Mucosa of gallbladder (tissue), 1 donor: ENCODE results near the gene P2RX4. TPM values are rescaled to one million over a fixed set of nuclear protein-coding genes. Genes with fewer than 3 reads are reported as not detected.
A peak's percentile ranks its signal among the peaks of the same experiment; 100 is the strongest.
"Not testable (repeated sequence)": the region's sequence is repeated elsewhere in the genome, so short reads cannot be mapped to it uniquely, and the experiment has no call there.

Source experiments
- DNase-seq: peaks from one replicate; pipeline ENCODE4 v3.0.0-alpha.2; 2020; ENCODE audit warnings: low spot score
- total RNA-seq: library from RNA; stranded (reverse); gene quantifications from one replicate; pipeline ENCODE4 v1.2.1, GENCODE V29; 2021
- donor health status: DM: no; HTN: no; CAD: no.

Gene P2RX4
- total RNA-seq, 1 donor from 2014 or later, result 66.6 TPM

- DNase-seq, result no peak
These were observed 67.4 kb downstream of the P2RX4 start for GRCh38 chr12:121277374-121277759.

GRCh38 chr12:121278169-121279070 is 68.5 kb downstream of the P2RX4 start:
- peak; percentile 42 for DNase-seq

GRCh38 chr12:121279071-121279375 is 69.1 kb downstream of the P2RX4 start:
- peak; percentile 41 for DNase-seq

- DNase-seq, result no peak
These were observed 69.6 kb downstream of the P2RX4 start for GRCh38 chr12:121279507-121279915.

- not testable (repeated sequence) for DNase-seq
These were observed 70.6 kb downstream of the P2RX4 start for GRCh38 chr12:121280531-121280930.

GRCh38 chr12:121281116-121281515 is 71.2 kb downstream of the P2RX4 start:
- not testable (repeated sequence) for DNase-seq

- DNase-seq, result no peak
These were observed 72.3 kb downstream of the P2RX4 start for GRCh38 chr12:121282072-121282742.

GRCh38 chr12:121282910-121283309 is 73.0 kb downstream of the P2RX4 start:
- not testable (repeated sequence) for DNase-seq

GRCh38 chr12:121283388-121283787 is 73.5 kb downstream of the P2RX4 start:
- DNase-seq, result no peak

Other genes with a start within 250 kb of the P2RX4 start
- 12.0 TPM for gene HNF1A, start 231.6 kb upstream of the P2RX4 start, total RNA-seq
- gene C12orf43, start 193.6 kb upstream of the P2RX4 start, total RNA-seq, result 14.7 TPM
- gene OASL, start 170.9 kb upstream of the P2RX4 start, total RNA-seq, result 3.1 TPM
- 7.7 TPM for gene P2RX7, start 77.3 kb upstream of the P2RX4 start, total RNA-seq
- 36.5 TPM for gene CAMKK2, start 86.6 kb downstream of the P2RX4 start, total RNA-seq
- 69.7 TPM for gene ANAPC5, start 142.3 kb downstream of the P2RX4 start, total RNA-seq
- gene RNF34, start 190.0 kb downstream of the P2RX4 start, total RNA-seq, result 48.2 TPM